H9 (cell line): Measurements from ENCODE around the gene RBM33. TPM values are rescaled to one million over a fixed set of nuclear protein-coding genes. Genes with fewer than 3 reads are reported as not detected.

Experiments used
- DNase-seq: peaks from one replicate; pipeline ENCODE4 v3.0.0-alpha.2; 2017
- H2AFZ ChIP-seq: one replicate; pipeline ENCODE4 v1.6.1; 2013; ENCODE audit warnings: mild to moderate bottlenecking, low read length, control low read depth, moderate library complexity
- H2AK5ac ChIP-seq: 2 replicates; pipeline ENCODE4 v1.6.1; 2013; ENCODE audit warnings: low read length, control low read depth, mixed read lengths; ENCODE audit not compliant: insufficient read length
- H2BK120ac ChIP-seq: one replicate; pipeline ENCODE4 v1.6.1; 2013; ENCODE audit warnings: low read depth, mild to moderate bottlenecking, low read length, control low read depth, inconsistent platforms; ENCODE audit not compliant: poor library complexity, severe bottlenecking
- H2BK12ac ChIP-seq: 2 replicates; pipeline ENCODE4 v1.6.1; 2013; ENCODE audit warnings: low read length, control low read depth, mixed read lengths, low read depth; ENCODE audit not compliant: insufficient read length
- H2BK15ac ChIP-seq: 2 replicates; pipeline ENCODE4 v1.6.1; 2013; ENCODE audit warnings: low read depth, low read length, control low read depth
- H2BK20ac ChIP-seq: one replicate; pipeline ENCODE4 v1.6.1; 2013; ENCODE audit warnings: low read depth, mild to moderate bottlenecking, low read length, control low read depth, inconsistent platforms; ENCODE audit not compliant: poor library complexity, severe bottlenecking
- H2BK5ac ChIP-seq: 2 replicates; pipeline ENCODE4 v1.6.1; 2013; ENCODE audit warnings: low read length, control low read depth, mixed read lengths; ENCODE audit not compliant: insufficient read length
- H3K14ac ChIP-seq: 2 replicates; pipeline ENCODE4 v1.6.1; 2013; ENCODE audit warnings: low read length, control low read depth; ENCODE audit not compliant: insufficient read depth
- H3K18ac ChIP-seq: 2 replicates; pipeline ENCODE4 v1.6.1; 2013; ENCODE audit warnings: low read depth, mild to moderate bottlenecking, mixed read lengths, low read length, control low read depth; ENCODE audit not compliant: insufficient read length
- H3K23ac ChIP-seq: 2 replicates; pipeline ENCODE4 v1.6.1; 2013; ENCODE audit warnings: low read length, control low read depth, mixed read lengths, low read depth; ENCODE audit not compliant: insufficient read length
- H3K23me2 ChIP-seq: 2 replicates; pipeline ENCODE4 v1.6.1; 2013; ENCODE audit warnings: low read depth, mild to moderate bottlenecking, mixed read lengths, low read length, control low read depth; ENCODE audit not compliant: insufficient read length, poor library complexity, severe bottlenecking
- H3K27ac ChIP-seq: 2 replicates; pipeline ENCODE4 v1.5.1; 2013; ENCODE audit warnings: low read length, control low read depth, mixed read lengths, low read depth; ENCODE audit not compliant: insufficient read length
- H3K27me3 ChIP-seq: 2 replicates; pipeline ENCODE4 v1.6.1; 2013; ENCODE audit warnings: low read length, control low read depth, inconsistent platforms; ENCODE audit not compliant: insufficient read depth
- H3K4ac ChIP-seq: 2 replicates; pipeline ENCODE4 v1.6.1; 2013; ENCODE audit warnings: low read depth, mild to moderate bottlenecking, control low read depth, inconsistent platforms, low read length, moderate library complexity
- H3K4me1 ChIP-seq: 2 replicates; pipeline ENCODE4 v1.6.1; 2013; ENCODE audit warnings: low read length, control low read depth, inconsistent platforms; ENCODE audit not compliant: insufficient read depth
- H3K4me2 ChIP-seq: 2 replicates; pipeline ENCODE4 v1.6.1; 2013; ENCODE audit warnings: low read length, control low read depth, mixed read lengths; ENCODE audit not compliant: insufficient read length, insufficient read depth
- H3K56ac ChIP-seq: 2 replicates; pipeline ENCODE4 v1.6.1; 2013; ENCODE audit warnings: low read depth, mild to moderate bottlenecking, mixed read lengths, low read length, control low read depth; ENCODE audit not compliant: insufficient read length
- H3K79me1 ChIP-seq: 2 replicates; pipeline ENCODE4 v1.6.1; 2013; ENCODE audit warnings: low read depth, mild to moderate bottlenecking, moderate library complexity, low read length, control low read depth, inconsistent platforms; ENCODE audit not compliant: insufficient read depth, poor library complexity, severe bottlenecking
- H3K79me2 ChIP-seq: 2 replicates; pipeline ENCODE4 v1.6.1; 2013; ENCODE audit warnings: low read length, control low read depth, inconsistent platforms; ENCODE audit not compliant: insufficient read depth
- H3K9ac ChIP-seq: 2 replicates; pipeline ENCODE4 v1.6.1; 2013; ENCODE audit warnings: low read length, control low read depth, mixed read lengths; ENCODE audit not compliant: insufficient read length; ENCODE audit errors: extremely low read depth
- H3K9me3 ChIP-seq: one replicate; pipeline ENCODE4 v1.6.1; 2013; ENCODE audit warnings: low read depth, low read length, inconsistent platforms; ENCODE audit not compliant: control insufficient read depth
- H3T11ph ChIP-seq: one replicate; pipeline ENCODE4 v1.6.1; 2013; ENCODE audit warnings: mild to moderate bottlenecking, low read length, control low read depth, inconsistent platforms
- H4K20me1 ChIP-seq: one replicate; pipeline ENCODE4 v1.6.1; 2013; ENCODE audit not compliant: control insufficient read depth, insufficient read length, insufficient read depth
- H4K5ac ChIP-seq: 2 replicates; pipeline ENCODE4 v1.6.1; 2013; ENCODE audit warnings: low read depth, mild to moderate bottlenecking, mixed read lengths, low read length, control low read depth; ENCODE audit not compliant: insufficient read length
- H4K8ac ChIP-seq: replicated peaks from 2 replicates; pipeline ENCODE4 v1.6.1; 2013; ENCODE audit warnings: low read length, control low read depth, mixed read lengths, low read depth; ENCODE audit not compliant: insufficient read length
- H4K91ac ChIP-seq: 2 replicates; pipeline ENCODE4 v1.6.1; 2013; ENCODE audit warnings: low read depth, mild to moderate bottlenecking, moderate library complexity, mixed read lengths, low read length, control low read depth; ENCODE audit not compliant: insufficient read length
- H3K27ac Mint-ChIP-seq, 3 experiments: 2 replicates in 2 of 3; 3 replicates in 1 of 3; pipeline ENCODE4 v1.8.0; 2020 to 2021; ENCODE audit warnings: mixed read lengths in 3 of 3, mild to moderate bottlenecking in 1 of 3, moderate library complexity in 1 of 3
- H3K27me3 Mint-ChIP-seq: 2 replicates; pipeline ENCODE4 v1.8.0; 2021; ENCODE audit warnings: low read depth, mild to moderate bottlenecking, moderate library complexity, mixed read lengths
- H3K36me3 Mint-ChIP-seq, 3 experiments: 2 replicates in 2 of 3; 3 replicates in 1 of 3; pipeline ENCODE4 v1.8.0; 2020 to 2021; ENCODE audit warnings: low read depth in 3 of 3, mixed read lengths in 3 of 3; ENCODE audit not compliant: insufficient read depth in 1 of 3
- H3K4me1 Mint-ChIP-seq, 2 experiments: 2 replicates each; pipeline ENCODE4 v1.8.0; 2020; ENCODE audit warnings: mixed read lengths in 2 of 2
- H3K4me3 Mint-ChIP-seq, 2 experiments: 2 replicates in 1 of 2; 3 replicates in 1 of 2; pipeline ENCODE4 v1.8.0; 2020 to 2021; ENCODE audit warnings: mild to moderate bottlenecking in 2 of 2, mixed read lengths in 2 of 2, moderate library complexity in 1 of 2
- H3K9me3 Mint-ChIP-seq, 2 experiments: 2 replicates in 1 of 2; 3 replicates in 1 of 2; pipeline ENCODE4 v1.8.0; 2020; ENCODE audit warnings: mild to moderate bottlenecking in 2 of 2, mixed read lengths in 2 of 2, moderate library complexity in 1 of 2
- CTCF ChIP-seq: fragments of 200-600 bp; sonication (generic); conservative IDR thresholded peaks from 3 replicates; pipeline ENCODE4 v1.8.0; 2021; ENCODE audit warnings: antibody characterized with exemption, mild to moderate bottlenecking
- WGBS: extraction: QIAGEN DNeasy Blood & Tissue Kit; methylation state at CpG from one replicate; pipeline ENCODE4 v1.1.7; 2013; ENCODE audit warnings: missing lambda C conversion rate, low lambda C conversion rate, mixed read lengths; ENCODE audit not compliant: insufficient read length; ENCODE audit errors: extremely low coverage; 5-methylcytosine and 5-hydroxymethylcytosine counted together
- total RNA-seq: library from RNA; stranded (reverse); gene quantifications from 2 replicates; pipeline ENCODE4 v1.2.1, GENCODE V29; 2021

Gene RBM33
- total RNA-seq, 1 experiment from 2014 or later: 71.3 TPM

GRCh38 chr7:155684543-155684942 is 40.1 kb downstream of the RBM33 start:
- Histone ChIP-seq H3K18ac (no peak overlapping the region), H2BK5ac (no peak overlapping the region), H3K4me2 (no peak overlapping the region), H3K4ac (no peak overlapping the region), H3K14ac (no peak overlapping the region; the same call in 1 of the 2 replicates), H3K27ac (no peak overlapping the region), H3K79me2 (peaks cover 13% of the 10 kb centered on the region; the same call in 1 of the 2 replicates), H3K4me1 (no peaks in the 10 kb centered on the region; the same call in 1 of the 2 replicates), H3K9me3 (no peaks in the 10 kb centered on the region), H2AFZ (no peak overlapping the region), H2BK12ac (no peak overlapping the region), H3K56ac (no peak overlapping the region), H2BK15ac (no peak overlapping the region), H3K9ac (no peak overlapping the region), H3K79me1 (peaks cover 3% of the 10 kb centered on the region), H4K91ac (no peak overlapping the region), H2BK120ac (no peak overlapping the region), H3K27me3 (no peaks in the 10 kb centered on the region), H3K23me2 (no peaks in the 10 kb centered on the region), H4K5ac (no peak overlapping the region), H4K8ac (no peak overlapping the region), H3K23ac (no peak overlapping the region), H2AK5ac (no peak overlapping the region), H2BK20ac (no peak overlapping the region), H4K20me1 (no peaks in the 10 kb centered on the region), H3T11ph (no peak overlapping the region)
- Mint-ChIP-seq H3K27ac (peak overlapping the region in 2 of 3 experiments; percentile 44 to 87; a peak in 3 of 7 replicates), H3K4me1 (peaks cover 35 to 37% of the 10 kb centered on the region in 2 experiments), H3K36me3 (peaks cover 35 to 51% (median 44%) of the 10 kb centered on the region in 3 experiments), H3K9me3 (peaks cover 6 to 13% of the 10 kb centered on the region in 2 experiments), H3K27me3 (no peaks in the 10 kb centered on the region), H3K4me3 (no peak overlapping the region)
- WGBS: no CpG with 5 or more reads among the region's 5 CpGs
- TF ChIP-seq CTCF: no peak
- DNase-seq: no peak
